Stimulated activated CD4-positive, alpha-beta T cell treated with anti-CD3 and anti-CD28 coated beads, TNF-alpha, amount 100 ng/mL, for 4 hours (primary cell): ENCODE measurements around the gene NSMCE1.
"Not testable (repeated sequence)": the region's sequence is repeated elsewhere in the genome, so short reads cannot be mapped to it uniquely, and the experiment has no call there.

Experiments used
- DNase-seq, 3 experiments: peaks; one replicate each; pipeline ENCODE4 v3.0.0-alpha.2; 2020; ENCODE audit warnings: low read depth in 3 of 3

The NSMCE1 gene

GRCh38 chr16:27217256-27217655 lies 51.3 kb downstream of the NSMCE1 start:
- DNase-seq = no peak

- no peak for DNase-seq
Measured at GRCh38 chr16:27216297-27216885, 52.2 kb downstream of the NSMCE1 start.

GRCh38 chr16:27215660-27216059 lies 52.9 kb downstream of the NSMCE1 start:
- DNase-seq = no peak

- no peak for DNase-seq
Measured at GRCh38 chr16:27214084-27214961, 54.2 kb downstream of the NSMCE1 start.

- DNase-seq = no peak
Measured at GRCh38 chr16:27211026-27211425, 57.5 kb downstream of the NSMCE1 start.

- DNase-seq = no peak
Measured at GRCh38 chr16:27210174-27210573, 58.4 kb downstream of the NSMCE1 start.

- DNase-seq = no peak
Measured at GRCh38 chr16:27209591-27209990, 59.0 kb downstream of the NSMCE1 start.

- DNase-seq = no peak
Measured at GRCh38 chr16:27208796-27209195, 59.8 kb downstream of the NSMCE1 start.

GRCh38 chr16:27208081-27208680 lies 60.4 kb downstream of the NSMCE1 start:
- no peak for DNase-seq

GRCh38 chr16:27207121-27207520 lies 61.5 kb downstream of the NSMCE1 start:
- DNase-seq = not testable (repeated sequence)

GRCh38 chr16:27205423-27206065 lies 63.0 kb downstream of the NSMCE1 start:
- DNase-seq = no peak

- no peak for DNase-seq
Measured at GRCh38 chr16:27204312-27204915, 64.2 kb downstream of the NSMCE1 start.

GRCh38 chr16:27203507-27204311 lies 64.9 kb downstream of the NSMCE1 start, which contains the start of gene KDM8:
Gene KDM8 (plus strand): TSS chr16:27203526. CDS start chr16:27210124, 6,598 bp downstream.
- DNase-seq = peak; percentile 95 to 100 (median 98)

- peak in 1 of 3 experiments; percentile 81 for DNase-seq
Measured at GRCh38 chr16:27202923-27203506, 65.6 kb downstream of the NSMCE1 start.

GRCh38 chr16:27200914-27201313 lies 67.7 kb downstream of the NSMCE1 start:
- not testable (repeated sequence) for DNase-seq

GRCh38 chr16:27199736-27200135 lies 68.8 kb downstream of the NSMCE1 start:
- no peak for DNase-seq

GRCh38 chr16:27199235-27199586 lies 69.4 kb downstream of the NSMCE1 start:
- DNase-seq = no peak

- no peak for DNase-seq
Measured at GRCh38 chr16:27198451-27199234, 69.9 kb downstream of the NSMCE1 start.

GRCh38 chr16:27197004-27197403 lies 71.6 kb downstream of the NSMCE1 start:
- DNase-seq = no peak
